ENCODE measurements around the gene CREB1. TPM values are rescaled to one million over a fixed set of nuclear protein-coding genes. Genes with fewer than 3 reads are reported as not detected.

CREB1 gene
- total and polyA plus RNA-seq, 9 of the 15 experiments (the other 6 are each of a cell fraction or from before 2014, with no cell fraction given): 8.9 to 51.3 (median 19.5) TPM

DNA sequence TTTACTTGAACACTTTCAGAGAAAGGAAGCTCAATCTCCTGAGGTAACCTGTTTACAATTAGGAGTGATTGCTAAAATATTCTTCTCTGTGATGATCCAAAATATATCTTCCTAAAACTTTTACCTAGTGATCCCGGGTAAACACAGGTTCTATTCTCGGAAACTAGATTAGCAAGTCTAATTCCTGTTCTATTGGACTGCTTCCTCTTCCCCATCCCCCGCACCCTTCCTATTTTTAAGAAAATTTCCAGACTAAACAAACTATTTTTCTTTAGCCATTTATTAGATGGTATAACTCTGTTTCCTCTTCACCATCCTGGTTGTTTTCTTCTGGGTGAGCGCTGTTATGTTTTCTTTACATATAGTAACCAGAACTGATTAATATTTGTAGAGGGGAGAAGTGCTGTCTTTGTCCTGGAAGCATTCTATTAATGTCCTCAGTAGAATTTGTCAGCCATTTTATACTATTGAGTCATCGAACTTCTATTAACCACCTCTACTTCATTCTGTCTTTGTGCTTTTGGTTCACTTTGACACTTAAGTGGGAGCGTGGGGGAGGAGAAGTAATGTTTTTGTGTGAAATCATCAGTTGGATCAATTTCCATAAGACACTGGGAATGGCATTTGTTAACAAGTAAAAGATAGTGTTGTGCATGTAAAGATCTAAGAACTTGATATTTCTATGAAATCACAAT, 31.8 kb downstream of the CREB1 start:
- ATAC-seq (no peak), DNase-seq (ENCODE audit: extremely low read depth in 1 of 4, low spot score in 3 of 4) (no peak), FAIRE-seq (no peak)
- no peak overlapping the region for H3K4me2 ChIP-seq (ENCODE audit: insufficient read depth, low read length)
- no peaks in the 10 kb centered on the region for H4K20me1 ChIP-seq (replicated peaks; ENCODE audit: control insufficient read depth, insufficient read depth, low read length)
- H3K27me3 ChIP-seq (ENCODE audit: control insufficient read depth in 2 of 2, insufficient read depth in 2 of 2, low read length in 2 of 2): no peaks in the 10 kb centered on the region
- H3K9ac ChIP-seq (ENCODE audit: insufficient read depth in 1 of 2, low read depth in 2 of 2, low read length in 2 of 2): no peak overlapping the region
- no peaks in the 10 kb centered on the region; the same call in 2 of the 3 replicates for H3K79me2 ChIP-seq (ENCODE audit: control insufficient read depth, insufficient read depth, low read length)
- TF ChIP-seq CCNT2 (IDR thresholded peaks at IDR 0.05; ENCODE audit: borderline replicate concordance, extremely low read depth, insufficient read length, low read depth, low read length) (no peak), GABPB2 (CRISPR knock-in tag; conservative IDR thresholded peaks at IDR 0.05) (no peak), ZNF143 (CRISPR knock-in tag; IDR thresholded peaks at IDR 0.05) (no peak), KDM1A (IDR thresholded peaks at IDR 0.05) (no peak), SRSF7 (optimal IDR thresholded peaks at IDR 0.05; ENCODE audit: low read depth, low read length) (no peak), NFRKB (IDR thresholded peaks at IDR 0.05; ENCODE audit: low read depth) (no peak), FOXJ2 (tag; IDR thresholded peaks at IDR 0.05) (no peak), ZZZ3 (IDR thresholded peaks at IDR 0.05) (no peak), XRCC3 (IDR thresholded peaks at IDR 0.05) (no peak), NFXL1 (CRISPR knock-in tag; IDR thresholded peaks at IDR 0.05) (no peak), SP2 (IDR thresholded peaks at IDR 0.05; ENCODE audit: extremely low read depth, low read depth, low read length, poor library complexity, severe bottlenecking) (no peak)
- TF ChIP-seq, protein P1, sequence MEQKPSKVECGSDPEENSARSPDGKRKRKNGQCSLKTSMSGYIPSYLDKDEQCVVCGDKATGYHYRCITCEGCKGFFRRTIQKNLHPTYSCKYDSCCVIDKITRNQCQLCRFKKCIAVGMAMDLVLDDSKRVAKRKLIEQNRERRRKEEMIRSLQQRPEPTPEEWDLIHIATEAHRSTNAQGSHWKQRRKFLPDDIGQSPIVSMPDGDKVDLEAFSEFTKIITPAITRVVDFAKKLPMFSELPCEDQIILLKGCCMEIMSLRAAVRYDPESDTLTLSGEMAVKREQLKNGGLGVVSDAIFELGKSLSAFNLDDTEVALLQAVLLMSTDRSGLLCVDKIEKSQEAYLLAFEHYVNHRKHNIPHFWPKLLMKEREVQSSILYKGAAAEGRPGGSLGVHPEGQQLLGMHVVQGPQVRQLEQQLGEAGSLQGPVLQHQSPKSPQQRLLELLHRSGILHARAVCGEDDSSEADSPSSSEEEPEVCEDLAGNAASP (IDR thresholded peaks at IDR 0.05): no peak
- TF ChIP-seq, protein P2, sequence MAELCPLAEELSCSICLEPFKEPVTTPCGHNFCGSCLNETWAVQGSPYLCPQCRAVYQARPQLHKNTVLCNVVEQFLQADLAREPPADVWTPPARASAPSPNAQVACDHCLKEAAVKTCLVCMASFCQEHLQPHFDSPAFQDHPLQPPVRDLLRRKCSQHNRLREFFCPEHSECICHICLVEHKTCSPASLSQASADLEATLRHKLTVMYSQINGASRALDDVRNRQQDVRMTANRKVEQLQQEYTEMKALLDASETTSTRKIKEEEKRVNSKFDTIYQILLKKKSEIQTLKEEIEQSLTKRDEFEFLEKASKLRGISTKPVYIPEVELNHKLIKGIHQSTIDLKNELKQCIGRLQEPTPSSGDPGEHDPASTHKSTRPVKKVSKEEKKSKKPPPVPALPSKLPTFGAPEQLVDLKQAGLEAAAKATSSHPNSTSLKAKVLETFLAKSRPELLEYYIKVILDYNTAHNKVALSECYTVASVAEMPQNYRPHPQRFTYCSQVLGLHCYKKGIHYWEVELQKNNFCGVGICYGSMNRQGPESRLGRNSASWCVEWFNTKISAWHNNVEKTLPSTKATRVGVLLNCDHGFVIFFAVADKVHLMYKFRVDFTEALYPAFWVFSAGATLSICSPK (IDR thresholded peaks at IDR 0.05; ENCODE audit: borderline replicate concordance): no peak
- TF ChIP-seq, protein P3, sequence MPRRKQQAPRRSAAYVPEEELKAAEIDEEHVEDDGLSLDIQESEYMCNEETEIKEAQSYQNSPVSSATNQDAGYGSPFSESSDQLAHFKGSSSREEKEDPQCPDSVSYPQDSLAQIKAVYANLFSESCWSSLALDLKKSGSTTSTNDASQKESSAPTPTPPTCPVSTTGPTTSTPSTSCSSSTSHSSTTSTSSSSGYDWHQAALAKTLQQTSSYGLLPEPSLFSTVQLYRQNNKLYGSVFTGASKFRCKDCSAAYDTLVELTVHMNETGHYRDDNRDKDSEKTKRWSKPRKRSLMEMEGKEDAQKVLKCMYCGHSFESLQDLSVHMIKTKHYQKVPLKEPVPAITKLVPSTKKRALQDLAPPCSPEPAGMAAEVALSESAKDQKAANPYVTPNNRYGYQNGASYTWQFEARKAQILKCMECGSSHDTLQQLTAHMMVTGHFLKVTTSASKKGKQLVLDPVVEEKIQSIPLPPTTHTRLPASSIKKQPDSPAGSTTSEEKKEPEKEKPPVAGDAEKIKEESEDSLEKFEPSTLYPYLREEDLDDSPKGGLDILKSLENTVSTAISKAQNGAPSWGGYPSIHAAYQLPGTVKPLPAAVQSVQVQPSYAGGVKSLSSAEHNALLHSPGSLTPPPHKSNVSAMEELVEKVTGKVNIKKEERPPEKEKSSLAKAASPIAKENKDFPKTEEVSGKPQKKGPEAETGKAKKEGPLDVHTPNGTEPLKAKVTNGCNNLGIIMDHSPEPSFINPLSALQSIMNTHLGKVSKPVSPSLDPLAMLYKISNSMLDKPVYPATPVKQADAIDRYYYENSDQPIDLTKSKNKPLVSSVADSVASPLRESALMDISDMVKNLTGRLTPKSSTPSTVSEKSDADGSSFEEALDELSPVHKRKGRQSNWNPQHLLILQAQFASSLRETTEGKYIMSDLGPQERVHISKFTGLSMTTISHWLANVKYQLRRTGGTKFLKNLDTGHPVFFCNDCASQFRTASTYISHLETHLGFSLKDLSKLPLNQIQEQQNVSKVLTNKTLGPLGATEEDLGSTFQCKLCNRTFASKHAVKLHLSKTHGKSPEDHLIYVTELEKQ (CRISPR knock-in tag; IDR thresholded peaks at IDR 0.05): no peak
- CTCF ChIA-PET (ENCODE audit: low intra/inter-chr PET ratio): no interaction called here
- intact Hi-C loops (cut with micrococcal nuclease) (no loop called here), in situ Hi-C loops (cut with MboI) (no loop called here)
- BruUV-seq (replicated peaks): no TSS peak
- H2AFZ ChIP-seq (ENCODE audit: low read depth, low read length): no peak overlapping the region
- no peaks in the 10 kb centered on the region for H3K9me3 ChIP-seq (replicated peaks; ENCODE audit: control insufficient read depth, insufficient read depth, low read depth, low read length)
- peaks cover 55% of the 10 kb centered on the region for H3K36me3 ChIP-seq (ENCODE audit: control insufficient read depth, insufficient read depth, low read length)
- H3K4me1 ChIP-seq (replicated peaks in 1 of 2; ENCODE audit: control insufficient read depth in 2 of 2, insufficient read depth in 2 of 2, low read length in 2 of 2): no peaks in the 10 kb centered on the region
- H3K9me1 ChIP-seq (ENCODE audit: control insufficient read depth, insufficient read depth, low read length): no peaks in the 10 kb centered on the region
- no peak overlapping the region for H3K4me3 ChIP-seq
- no peak overlapping the region for H3K27ac ChIP-seq (ENCODE audit: extremely low read depth, low read depth, low read length)
- POLR2A ChIA-PET: no interaction called here
- WGBS (ENCODE audit: insufficient coverage, low coverage, missing lambda C conversion rate): 90% methylated on average over 6 of the region's 6 CpGs

Data from K562 (cell line).